HT-29 (cell line): Measurements from ENCODE around the gene KLHL33. TPM values are rescaled to one million over a fixed set of nuclear protein-coding genes. Genes with fewer than 3 reads are reported as not detected.

ENCODE experiments used
- DNase-seq: peaks from one replicate; pipeline ENCODE4 v3.0.0-alpha.2; 2015; ENCODE audit warnings: low spot score
- small RNA-seq: library from RNA; depleted of rRNA; stranded (forward); fragments of <200 nt; gene quantifications from one replicate; pipeline ENCODE3, GENCODE V24; 2014
- total RNA-seq: library from RNA; depleted of rRNA; stranded (reverse); fragments of >200 nt; shearing (Covaris generic); gene quantifications from 2 replicates; pipeline ENCODE4 v1.2.3, GENCODE V29; 2014; rRNA removed

The KLHL33 gene
- total RNA-seq, 1 experiment from 2014 or later = not detected

- DNase-seq = no peak
Measured at GRCh38 chr14:20376071-20376588, 59.8 kb downstream of the KLHL33 start.

Small RNA genes within 50 kb of the gene (small RNA-seq; reads per million reads assigned to genes)
- 4.9 reads per million, percentile 82 among the genes with 10 or more reads in this experiment for gene RNA5SP382

Other genes starting within 250 kb of the KLHL33 start
- gene OR11G2, start 245.3 kb downstream of the KLHL33 start, total RNA-seq = not detected in 2 replicates
- gene OR11H6, start 212.5 kb downstream of the KLHL33 start, total RNA-seq = not detected in 2 replicates
- not detected in 2 replicates for gene OR11H7, start 207.2 kb downstream of the KLHL33 start, total RNA-seq
- gene OR11H4, start 196.9 kb downstream of the KLHL33 start, total RNA-seq = not detected in 2 replicates
- gene TTC5, start 130.2 kb downstream of the KLHL33 start, total RNA-seq = 3.7 and 5.3 TPM in 2 replicates
- gene CCNB1IP1, start 102.9 kb downstream of the KLHL33 start, total RNA-seq = 34.0 and 40.2 TPM in 2 replicates
- 13.7 and 14.3 TPM in 2 replicates for gene PARP2, start 92.5 kb downstream of the KLHL33 start, total RNA-seq
- gene TEP1, start 22.7 kb downstream of the KLHL33 start, total RNA-seq = 10.9 and 12.6 TPM in 2 replicates
- 44.2 and 44.5 TPM in 2 replicates for gene OSGEP, start 18.6 kb upstream of the KLHL33 start, total RNA-seq
- 64.0 TPM in 2 replicates for gene APEX1, start 19.1 kb upstream of the KLHL33 start, total RNA-seq
- 33.1 and 35.7 TPM in 2 replicates for gene PIP4P1, start 25.3 kb upstream of the KLHL33 start, total RNA-seq
- 82.7 and 90.1 TPM in 2 replicates for gene PNP, start 33.2 kb upstream of the KLHL33 start, total RNA-seq
- gene RNASE10, start 69.4 kb upstream of the KLHL33 start, total RNA-seq = not detected in 2 replicates
- not detected in 2 replicates for gene RNASE9, start 124.9 kb upstream of the KLHL33 start, total RNA-seq
- not detected in 2 replicates for gene RNASE11, start 151.8 kb upstream of the KLHL33 start, total RNA-seq
- not detected in 2 replicates for gene RNASE12, start 155.2 kb upstream of the KLHL33 start, total RNA-seq
- not detected in 2 replicates for gene OR6S1, start 205.5 kb upstream of the KLHL33 start, total RNA-seq
- 6.6 and 8.7 TPM in 2 replicates for gene RNASE4, start 248.4 kb upstream of the KLHL33 start, total RNA-seq